Kidney capillary endothelial cell (primary cell): ENCODE measurements around the gene RAB36.
A peak's percentile ranks its signal among the peaks of the same experiment; 100 is the strongest.

ENCODE experiments used
- DNase-seq: peaks from one replicate; pipeline ENCODE4 v3.0.0-alpha.2; 2018; ENCODE audit warnings: low spot score

RAB36 gene, protein sequence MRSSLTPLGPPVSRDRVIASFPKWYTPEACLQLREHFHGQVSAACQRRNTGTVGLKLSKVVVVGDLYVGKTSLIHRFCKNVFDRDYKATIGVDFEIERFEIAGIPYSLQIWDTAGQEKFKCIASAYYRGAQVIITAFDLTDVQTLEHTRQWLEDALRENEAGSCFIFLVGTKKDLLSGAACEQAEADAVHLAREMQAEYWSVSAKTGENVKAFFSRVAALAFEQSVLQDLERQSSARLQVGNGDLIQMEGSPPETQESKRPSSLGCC

DNA sequence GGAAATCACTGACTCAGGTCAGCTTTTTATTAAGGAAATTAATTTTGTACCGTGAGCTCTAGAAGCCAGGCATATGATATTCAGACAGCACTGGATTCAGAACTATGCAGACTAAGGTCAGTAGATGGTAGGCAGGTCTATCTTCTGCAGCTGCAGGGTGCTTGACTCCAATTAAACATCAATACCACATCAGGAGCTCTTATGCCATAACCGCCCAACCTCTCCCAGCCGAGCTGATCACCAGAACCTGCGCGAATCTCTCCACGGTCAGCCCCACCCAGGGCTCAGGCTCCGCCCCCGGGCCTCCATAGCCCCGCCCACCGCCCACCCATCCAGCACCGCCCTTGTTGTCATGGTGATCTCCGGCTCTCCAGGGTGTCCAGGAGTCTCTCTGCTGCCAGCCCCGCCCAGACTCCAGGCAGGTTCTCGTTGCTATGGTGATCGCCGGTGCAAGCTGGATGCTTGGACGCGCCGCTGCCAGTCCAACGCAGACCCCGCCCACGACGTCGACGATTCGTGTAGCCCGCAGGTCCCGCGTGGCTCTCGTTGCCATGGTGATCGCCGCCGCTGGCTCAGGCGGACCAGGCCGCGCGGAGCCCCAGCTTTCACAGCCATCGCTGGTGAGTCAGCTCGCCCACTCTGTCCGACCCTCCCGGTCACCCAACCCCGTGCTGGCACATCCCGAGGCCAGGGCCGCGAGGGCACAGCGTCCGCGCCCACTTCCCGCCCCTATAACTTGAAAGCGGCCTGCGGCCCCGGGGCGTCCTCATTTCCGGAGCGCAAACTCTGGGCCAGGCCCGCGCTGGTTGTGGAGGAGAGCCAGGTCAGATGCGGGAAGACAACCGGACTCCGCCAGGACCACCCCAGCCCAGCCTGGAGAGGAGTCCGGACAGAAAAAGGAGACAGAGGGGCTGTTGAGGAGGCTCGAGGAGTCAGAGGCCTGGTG lies at the start of gene RAB36:
Gene RAB36 (plus strand): TSS at position 546 of the 946 bp plus-strand sequence. CDS start 1,140 bp downstream, outside the sequence.
- peak; percentile 97 for DNase-seq

DNA sequence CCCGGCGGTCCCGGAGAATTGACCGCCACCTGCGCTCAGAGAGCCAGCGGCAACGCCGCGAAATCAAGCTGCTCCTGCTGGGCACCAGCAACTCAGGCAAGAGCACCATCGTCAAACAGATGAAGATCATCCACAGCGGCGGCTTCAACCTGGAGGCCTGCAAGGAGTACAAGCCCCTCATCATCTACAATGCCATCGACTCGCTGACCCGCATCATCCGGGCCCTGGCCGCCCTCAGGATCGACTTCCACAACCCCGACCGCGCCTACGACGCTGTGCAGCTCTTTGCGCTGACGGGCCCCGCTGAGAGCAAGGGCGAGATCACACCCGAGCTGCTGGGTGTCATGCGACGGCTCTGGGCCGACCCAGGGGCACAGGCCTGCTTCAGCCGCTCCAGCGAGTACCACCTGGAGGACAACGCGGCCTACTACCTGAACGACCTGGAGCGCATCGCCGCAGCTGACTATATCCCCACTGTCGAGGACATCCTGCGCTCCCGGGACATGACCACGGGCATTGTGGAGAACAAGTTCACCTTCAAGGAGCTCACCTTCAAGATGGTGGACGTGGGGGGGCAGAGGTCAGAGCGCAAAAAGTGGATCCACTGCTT lies 49.4 kb upstream of the RAB36 start:
- no peak for DNase-seq

DNA sequence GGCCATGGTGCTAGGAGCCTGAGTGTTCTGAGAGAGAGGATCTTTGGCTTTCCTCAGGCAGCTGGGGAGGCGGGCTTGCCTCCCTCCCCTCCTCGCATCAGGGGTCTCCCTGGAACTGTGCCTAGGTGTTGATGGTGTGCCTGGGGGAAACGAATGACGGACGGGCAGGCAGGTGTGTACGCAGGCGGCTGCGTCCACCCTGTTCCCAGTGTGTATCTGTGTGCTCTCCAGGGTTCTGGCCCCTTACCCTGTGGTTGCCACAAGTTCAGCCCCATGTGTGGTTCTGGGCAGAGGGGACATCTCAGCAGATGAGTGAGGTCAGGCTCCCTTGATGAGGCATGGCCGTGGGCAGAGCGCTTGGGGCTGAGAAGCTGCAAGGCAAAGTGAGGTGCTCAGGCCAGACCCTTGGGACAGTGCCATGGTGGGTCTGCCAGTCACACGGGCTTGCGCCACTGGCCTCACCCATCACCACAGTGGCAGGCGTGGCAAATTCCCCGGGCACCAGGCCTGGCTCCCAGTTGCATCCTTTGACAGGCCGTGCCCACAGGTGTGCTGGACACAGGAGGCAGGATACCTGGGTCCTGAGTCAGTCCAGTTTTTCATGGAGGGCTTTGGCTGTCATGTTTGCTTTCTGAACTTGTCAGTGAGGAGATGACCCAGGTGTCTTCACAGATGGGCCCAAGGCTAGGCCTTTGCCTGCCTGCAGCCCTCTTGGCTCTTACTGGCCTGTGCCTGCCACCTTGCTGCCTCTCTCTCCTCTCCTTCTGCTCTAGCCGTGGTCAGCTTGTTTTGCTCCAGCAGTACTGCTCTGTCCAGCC lies 47.7 kb upstream of the RAB36 start:
- DNase-seq = no peak

DNA sequence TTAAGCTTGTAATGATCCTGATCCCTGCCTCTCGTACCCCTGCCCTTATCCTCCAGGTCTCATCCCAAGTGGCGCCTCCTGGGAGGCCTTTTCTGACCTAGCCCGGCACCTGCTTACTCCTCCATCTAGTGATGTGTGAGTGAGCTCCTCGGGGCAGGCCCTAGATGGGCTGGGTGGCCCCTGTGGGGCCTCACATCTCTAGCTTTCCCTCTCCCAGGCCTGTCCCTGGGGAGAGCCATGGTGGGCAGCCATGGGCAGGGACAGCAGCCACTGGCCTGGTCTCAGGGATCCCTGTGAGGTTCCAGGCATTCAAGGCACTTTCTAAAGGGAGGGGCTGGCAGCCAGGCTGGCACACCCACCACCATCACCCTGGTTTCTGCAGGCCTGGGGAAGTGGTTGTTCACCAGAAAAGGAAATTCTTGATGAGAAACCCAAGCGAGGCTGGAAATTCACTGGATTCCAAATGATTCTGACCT lies 47.0 kb upstream of the RAB36 start:
- DNase-seq = no peak

DNA sequence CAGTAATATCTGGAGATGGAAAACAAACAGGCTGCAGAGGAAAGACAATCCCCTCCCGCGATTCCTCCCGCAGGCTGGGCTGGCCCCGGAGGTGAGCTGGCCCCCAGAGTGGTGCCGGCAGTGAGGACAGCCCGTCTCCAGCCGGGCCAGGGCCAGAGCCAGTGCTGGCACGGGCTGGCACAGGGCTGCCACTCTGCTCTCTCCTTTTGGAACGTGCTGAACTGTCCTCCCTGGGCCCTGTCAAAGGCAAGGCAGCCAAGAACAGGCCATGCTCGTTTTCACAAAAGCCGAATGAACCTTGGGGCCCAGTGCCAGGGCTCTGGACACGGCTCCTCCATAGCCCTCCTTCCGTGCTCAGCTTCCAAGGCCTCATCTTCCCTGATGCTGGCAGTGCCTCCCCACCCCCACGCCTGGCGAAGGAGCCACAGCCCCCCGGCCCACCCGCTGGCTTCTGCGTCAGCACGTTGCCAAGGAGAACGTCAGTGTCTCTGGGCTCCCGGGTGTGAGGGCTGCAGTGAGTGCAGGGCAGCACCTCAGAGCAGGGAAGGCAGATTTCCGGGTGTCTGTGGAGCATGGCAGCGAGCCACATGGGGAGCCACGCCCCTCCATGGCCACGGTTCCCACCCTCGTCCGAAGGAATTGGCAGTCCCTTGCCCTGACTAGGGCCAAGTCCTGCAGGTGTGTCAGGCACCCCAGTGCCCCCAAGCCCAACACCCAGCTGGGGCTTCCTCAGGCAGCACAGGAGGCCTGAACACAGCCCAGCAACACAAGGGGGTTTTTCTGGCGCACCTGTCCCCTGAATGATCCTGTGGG lies 46.4 kb upstream of the RAB36 start:
- no peak for DNase-seq

DNA sequence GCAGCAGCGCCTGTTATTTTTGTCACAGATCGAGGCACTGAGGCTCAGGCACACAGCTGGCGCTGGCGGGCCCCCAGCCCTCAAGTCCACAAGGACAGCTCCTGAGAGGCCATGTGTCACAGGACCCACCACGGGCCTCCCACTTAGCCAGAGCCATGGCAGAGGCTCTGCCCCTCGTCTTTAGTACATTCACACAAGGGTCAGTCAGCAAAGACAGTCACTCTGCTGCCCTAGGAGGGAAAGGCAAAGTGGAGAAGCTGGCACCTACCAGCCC lies 45.8 kb upstream of the RAB36 start:
- DNase-seq = no peak

DNA sequence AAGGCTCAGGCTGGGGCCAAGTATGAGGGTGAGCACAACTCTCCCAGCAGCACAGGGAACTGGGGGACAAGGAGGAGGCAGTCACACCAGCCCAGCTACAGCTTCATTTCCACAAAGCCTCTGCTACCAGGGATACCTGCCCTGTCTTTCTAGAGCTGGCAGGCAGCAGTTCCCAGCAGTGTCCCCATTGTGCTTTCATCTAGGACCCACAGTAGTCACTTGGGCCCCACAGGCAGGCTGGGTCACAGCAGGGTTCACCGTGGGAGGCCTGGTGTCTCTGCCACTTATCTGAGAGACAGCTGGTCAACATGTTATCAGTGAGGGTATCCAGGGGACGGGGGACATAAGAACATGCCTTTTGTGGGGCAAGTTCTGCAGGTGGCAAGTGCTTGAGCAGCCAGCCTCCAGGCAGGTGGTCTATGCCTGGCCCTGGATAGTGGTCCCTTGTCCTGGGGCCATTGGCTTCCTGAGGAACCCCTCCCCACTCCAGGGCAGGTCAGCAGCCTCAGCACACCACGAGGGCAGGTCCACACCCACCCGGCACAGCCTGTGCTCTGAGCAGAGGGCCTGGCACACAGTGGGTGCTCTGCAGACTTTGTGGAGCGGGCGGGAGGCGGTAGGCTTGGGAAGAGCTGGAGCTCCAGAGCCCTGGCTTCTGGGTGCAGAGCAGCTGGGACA lies 45.0 kb upstream of the RAB36 start:
- no peak for DNase-seq

DNA sequence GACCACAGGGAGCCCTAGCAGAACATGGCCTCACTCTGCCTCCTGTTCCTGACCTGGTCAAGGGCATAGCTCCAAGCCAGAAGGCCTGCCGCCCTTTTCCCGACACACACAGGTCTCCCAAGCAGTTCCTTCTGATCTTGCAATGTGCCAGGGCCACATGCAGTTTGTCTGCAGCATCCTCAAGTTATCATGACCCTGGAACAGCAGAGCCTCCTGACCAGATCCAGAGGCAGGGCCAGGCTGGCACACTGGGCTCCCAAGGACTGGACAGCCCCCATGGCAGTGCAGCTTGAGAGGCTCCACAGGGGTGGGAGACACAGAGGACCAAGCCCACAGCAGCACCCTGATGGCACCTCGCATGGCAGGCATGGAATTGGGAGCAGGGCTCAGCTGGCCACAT lies 43.8 kb upstream of the RAB36 start:
- no peak for DNase-seq

DNA sequence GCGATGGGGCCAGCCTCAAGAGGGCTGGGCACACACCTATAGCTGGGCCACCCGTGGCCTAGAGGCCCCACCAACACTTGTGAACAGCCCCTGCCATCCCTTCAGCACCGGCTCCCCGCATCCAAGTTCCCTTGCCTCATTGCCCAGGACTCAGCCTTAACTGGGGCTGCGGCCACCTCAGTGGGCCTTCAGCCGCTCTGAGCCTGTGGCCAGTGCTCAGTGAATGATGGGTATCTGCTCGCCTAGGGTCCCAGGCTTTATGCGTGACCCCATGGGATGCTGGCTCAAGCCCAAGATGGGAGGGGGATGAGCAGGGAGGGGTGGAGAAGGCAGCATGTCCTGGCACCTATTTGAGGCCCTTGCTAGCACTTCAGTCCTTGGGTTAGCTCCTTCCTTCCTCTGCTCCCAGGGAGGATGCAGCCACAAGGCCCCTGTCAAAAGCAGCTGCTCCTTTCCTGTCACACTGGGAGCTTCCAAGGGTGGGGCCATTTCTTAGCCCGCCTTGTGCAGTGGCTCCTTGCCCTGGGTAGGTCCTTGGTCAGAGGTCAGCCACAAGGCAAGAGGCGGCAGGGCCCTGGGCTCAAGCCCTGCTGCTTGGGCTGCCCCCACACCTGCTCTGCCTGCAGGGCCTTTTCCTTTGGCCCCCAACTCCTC lies 43.1 kb upstream of the RAB36 start:
- DNase-seq = no peak

DNA sequence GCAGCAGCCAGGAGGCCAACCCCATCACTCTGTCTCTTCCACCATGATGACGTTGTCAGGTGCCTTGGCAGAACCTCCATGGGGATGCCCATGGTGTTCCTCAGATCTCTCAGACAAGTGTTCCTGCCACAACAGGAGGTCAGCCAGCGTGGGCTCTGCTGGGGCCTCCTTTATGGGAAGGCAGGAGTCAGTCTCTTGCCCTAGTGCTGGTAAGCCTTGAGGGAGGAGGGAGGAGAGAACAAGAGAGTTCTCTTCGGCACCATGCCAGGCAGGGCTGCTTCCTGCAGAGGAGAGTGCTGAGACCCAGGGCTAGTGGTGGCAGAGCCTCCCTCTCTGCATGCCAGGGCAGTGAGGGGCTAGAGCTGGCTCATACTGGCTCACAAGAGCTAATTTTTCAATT lies 42.5 kb upstream of the RAB36 start:
- no peak for DNase-seq

DNA sequence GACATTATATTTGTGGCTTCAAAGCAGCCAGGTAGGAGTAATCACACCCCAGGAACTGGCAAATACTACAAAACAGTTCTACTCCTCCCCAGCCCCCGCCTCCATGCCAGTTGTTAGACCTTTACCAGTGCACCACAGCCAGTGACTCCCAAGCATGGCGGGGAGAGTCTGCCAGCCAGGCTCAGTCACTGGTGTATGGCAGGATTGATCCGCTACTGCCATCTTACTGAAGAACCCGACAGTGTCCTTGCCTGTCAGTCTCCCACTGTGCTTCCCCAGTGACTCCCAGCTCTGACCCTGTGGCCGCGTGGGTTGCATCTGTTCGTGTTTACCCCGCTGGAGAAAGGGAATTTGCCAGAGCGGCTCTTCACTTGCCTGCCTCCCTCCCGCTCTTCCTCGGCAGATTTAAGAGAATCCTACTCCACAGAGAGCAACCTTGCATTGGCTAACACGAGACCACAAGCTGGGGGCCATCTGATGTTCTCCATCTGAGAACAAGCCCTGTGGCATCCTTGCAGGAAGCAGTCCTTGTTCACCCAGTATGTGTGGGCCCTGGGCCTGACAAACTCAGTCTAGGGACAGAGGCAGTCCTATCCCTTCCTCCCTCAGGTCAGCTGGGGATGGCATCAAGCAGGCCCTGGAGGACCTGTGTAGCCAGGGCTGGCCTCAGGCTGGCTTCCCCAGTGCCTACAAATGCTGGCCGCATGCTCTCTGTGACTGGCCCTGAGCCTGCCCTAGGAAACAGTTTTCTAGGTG lies 41.9 kb upstream of the RAB36 start:
- no peak for DNase-seq

DNA sequence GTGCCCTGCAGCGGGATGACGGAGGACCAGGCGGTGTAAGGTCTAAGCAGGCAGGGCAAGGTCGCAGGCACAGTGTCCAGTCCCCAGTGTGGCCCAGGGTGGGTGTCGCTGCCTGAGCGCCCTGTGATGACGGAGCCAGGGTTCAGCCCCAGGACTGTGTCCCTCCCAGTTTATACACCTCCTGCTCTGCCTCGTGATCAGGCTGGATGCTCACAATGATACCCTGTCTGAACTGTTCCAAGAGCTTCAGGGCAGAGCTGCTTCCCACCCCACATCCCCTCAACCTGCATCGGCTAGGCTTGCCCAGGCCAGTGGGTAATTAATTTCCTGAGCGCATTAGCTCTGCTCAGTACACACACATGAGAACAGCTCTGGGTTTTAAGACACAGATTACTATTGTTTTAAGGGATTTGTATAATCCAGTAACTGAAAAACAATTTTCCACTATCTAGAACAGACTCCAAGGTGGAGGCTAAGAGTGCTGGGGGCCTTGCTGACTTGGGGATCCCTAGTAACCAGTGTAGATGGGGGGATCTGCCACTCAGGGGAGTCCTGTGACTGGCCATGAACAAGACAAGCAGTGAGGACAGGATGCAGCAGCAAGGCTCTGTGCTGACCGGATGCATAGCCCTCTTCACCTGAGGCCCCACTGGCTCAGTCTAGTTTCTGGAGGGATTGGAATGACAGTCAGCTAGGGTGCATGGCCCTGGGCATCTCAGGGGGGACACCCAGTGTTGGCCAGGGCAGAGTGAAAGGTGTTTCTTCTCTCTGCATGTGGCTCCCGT lies 40.9 kb upstream of the RAB36 start:
- DNase-seq = no peak

DNA sequence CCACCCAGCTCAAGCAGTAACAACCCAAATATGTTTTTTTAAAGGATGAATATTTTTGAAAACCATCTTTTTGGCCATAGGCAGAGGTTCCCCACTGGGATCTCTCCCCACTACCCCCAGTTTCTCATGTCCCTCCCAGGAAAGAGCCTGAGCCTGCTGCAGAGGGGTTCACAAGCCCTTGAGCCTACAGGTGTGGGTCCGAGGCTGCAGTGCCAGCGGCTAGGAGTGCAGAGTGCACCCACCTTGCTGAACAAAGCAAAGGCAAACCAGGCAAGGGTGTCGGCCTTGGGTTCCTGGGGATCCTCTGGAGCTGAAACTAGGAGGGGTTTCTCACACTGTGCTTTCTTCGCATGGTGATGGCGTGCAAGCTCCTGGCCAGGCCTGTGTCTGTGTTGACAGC lies 40.0 kb upstream of the RAB36 start:
- DNase-seq = no peak

DNA sequence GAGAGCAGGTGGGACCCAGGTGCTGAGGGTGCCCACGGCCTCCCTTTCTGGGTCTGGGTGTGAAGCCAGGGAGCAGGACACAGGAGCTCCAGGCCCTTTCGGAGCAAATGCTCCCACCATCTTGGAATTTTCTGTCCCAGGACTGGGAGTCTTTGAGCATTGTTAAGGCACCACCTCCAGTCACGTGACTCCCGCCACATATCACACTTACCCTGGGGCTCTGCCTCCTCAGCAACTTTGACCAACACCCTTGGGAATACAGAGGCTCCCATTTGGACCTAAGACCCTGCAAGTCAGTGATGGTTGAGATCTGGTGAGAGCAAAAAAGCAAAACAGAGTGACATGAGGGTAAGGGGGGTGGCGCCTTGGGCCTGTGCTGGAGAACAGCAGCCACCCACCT lies 39.4 kb upstream of the RAB36 start:
- no peak for DNase-seq

DNA sequence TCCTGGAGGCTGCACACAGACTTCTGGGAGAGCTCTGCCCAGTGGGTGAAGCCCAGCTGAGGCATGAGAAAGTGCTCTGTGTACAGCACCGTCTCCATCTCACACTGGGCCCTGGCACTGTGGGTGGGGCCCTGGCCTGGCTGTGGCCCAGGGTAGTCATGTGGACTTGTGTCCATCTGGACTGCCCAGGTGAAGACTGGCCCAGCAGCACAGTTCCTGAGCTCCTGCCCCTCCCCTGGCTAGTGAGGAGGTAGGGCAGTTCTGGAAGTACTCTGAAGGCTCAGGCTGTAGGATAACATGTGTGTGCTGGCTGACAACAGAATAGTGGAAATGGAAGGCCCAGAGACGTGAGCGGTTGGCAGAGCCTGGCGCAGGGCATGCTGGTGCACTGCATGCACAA lies 38.9 kb upstream of the RAB36 start:
- no peak for DNase-seq

DNA sequence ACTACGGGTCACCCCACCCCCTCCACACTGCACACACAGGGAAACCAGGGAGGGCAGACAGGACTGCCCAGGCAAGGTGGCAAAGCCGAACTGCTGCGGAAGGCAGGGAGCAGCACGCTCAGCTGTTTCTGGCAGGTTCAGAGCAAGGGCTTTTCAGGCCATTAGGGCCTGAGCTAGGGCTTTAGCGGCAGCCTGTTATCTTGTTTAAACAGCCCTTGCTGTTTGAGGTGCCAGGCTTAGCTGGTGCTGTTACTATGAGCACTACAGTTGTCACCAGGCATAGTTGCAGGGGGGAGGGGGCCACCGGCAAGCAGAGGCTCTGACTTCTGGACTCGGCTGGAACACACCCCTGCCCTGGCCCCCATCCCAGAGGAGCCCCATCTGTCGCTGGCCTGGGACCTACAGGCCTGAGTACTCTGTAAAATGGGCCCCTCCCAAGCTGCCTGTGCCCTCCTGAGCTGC lies 38.3 kb upstream of the RAB36 start:
- no peak for DNase-seq

DNA sequence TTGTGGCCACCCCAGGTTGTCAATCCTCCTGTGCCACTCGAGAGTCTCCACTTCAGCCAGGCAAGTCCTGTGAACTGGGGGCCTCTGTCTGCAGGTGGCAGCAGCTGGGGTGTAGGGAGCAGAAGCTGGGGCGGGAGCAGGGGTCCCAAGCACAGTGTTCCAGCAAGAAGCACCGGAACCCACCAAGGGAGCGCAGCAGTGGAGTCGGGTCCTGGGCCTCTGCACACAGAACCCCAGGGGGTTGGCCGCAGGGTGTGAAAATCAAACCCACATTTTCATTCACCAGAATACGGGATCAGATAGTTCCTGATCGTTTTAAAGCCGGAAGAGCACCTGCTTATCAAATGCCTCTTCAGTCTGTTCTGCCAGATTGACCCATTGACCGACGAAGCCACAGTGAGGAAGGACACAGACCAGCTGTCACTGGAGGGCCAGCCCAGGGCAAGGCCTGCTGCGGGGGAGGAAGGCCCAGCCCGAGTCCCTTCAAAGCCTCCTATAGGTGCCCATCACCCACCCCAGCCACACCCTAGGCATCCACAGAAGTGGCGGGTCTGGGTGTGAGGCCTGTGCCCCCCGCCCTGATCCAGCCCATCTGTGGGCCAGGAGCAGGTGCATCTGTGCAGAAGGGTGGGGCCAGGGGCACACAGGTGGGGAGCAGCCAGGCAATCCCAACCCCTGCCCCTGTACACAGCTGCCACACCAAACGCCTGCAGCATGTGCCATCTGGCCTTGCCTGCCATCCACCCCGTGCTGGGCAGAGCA lies 37.6 kb upstream of the RAB36 start:
- no peak for DNase-seq
